Keratinocyte (primary cell): ENCODE data around the gene EPG5. TPM values are rescaled to one million over a fixed set of nuclear protein-coding genes. Genes with fewer than 3 reads are reported as not detected.

Experiments used
- DNase-seq: peaks from one replicate; pipeline ENCODE4 v3.0.0-alpha.2; 2011; ENCODE audit warnings: low read depth, missing footprints, low spot score
- FAIRE-seq: peaks from 2 replicates; lab custom pipeline; 2011; peaks lifted over from hg19 to GRCh38; lab: Jason Lieb, UNC
- H2AFZ ChIP-seq: 2 replicates; pipeline ENCODE4 v1.6.0; 2012; ENCODE audit warnings: low read length, control low read depth, inconsistent platforms; ENCODE audit not compliant: control insufficient read depth
- H3K27ac ChIP-seq: 2 replicates; pipeline ENCODE4 v1.5.1; 2011; ENCODE audit warnings: low read length; ENCODE audit not compliant: control insufficient read depth, insufficient read depth
- H3K27me3 ChIP-seq: 3 replicates; pipeline ENCODE4 v1.6.0; 2011; ENCODE audit warnings: low read length; ENCODE audit not compliant: control insufficient read depth, insufficient read depth; ENCODE audit errors: extremely low read depth
- H3K36me3 ChIP-seq, 2 experiments: 2 replicates in 1 of 2; 3 replicates in 1 of 2; pipeline ENCODE4 v1.5.1; 2011; ENCODE audit warnings: low read length in 2 of 2, mild to moderate bottlenecking in 1 of 2; ENCODE audit not compliant: control insufficient read depth in 2 of 2, insufficient read depth in 2 of 2; ENCODE audit errors: extremely low read depth in 1 of 2
- H3K4me1 ChIP-seq: 3 replicates; pipeline ENCODE4 v1.5.1; 2011; ENCODE audit warnings: low read length; ENCODE audit not compliant: control insufficient read depth, insufficient read depth; ENCODE audit errors: extremely low read depth
- H3K4me2 ChIP-seq: 3 replicates; pipeline ENCODE4 v1.6.0; 2011; ENCODE audit warnings: low read depth, low read length; ENCODE audit not compliant: control insufficient read depth, insufficient read depth; ENCODE audit errors: extremely low read depth
- H3K4me3 ChIP-seq, 3 experiments: fragments of 200-600 bp in 1 of 3; sonication (generic) in 1 of 3; 2 replicates in 2 of 3; 3 replicates in 1 of 3; pipeline ENCODE4 v1.5.1; 2011 to 2016; ENCODE audit warnings: low read length in 3 of 3, mild to moderate bottlenecking in 3 of 3, control low read depth in 2 of 3, inconsistent platforms in 1 of 3, low read depth in 1 of 3, mixed read lengths in 1 of 3, mixed run types in 1 of 3, moderate library complexity in 1 of 3; ENCODE audit not compliant: control insufficient read depth in 2 of 3, insufficient read depth in 2 of 3; ENCODE audit errors: extremely low read depth in 1 of 3
- H3K79me2 ChIP-seq: 2 replicates; pipeline ENCODE4 v1.6.0; 2012; ENCODE audit warnings: low read length; ENCODE audit not compliant: control insufficient read depth, insufficient read depth
- H3K9ac ChIP-seq: 3 replicates; pipeline ENCODE4 v1.6.0; 2011; ENCODE audit warnings: low read length; ENCODE audit not compliant: control insufficient read depth, insufficient read depth; ENCODE audit errors: extremely low read depth
- H3K9me1 ChIP-seq: 3 replicates; pipeline ENCODE4 v1.6.0; 2011; ENCODE audit warnings: low read length; ENCODE audit not compliant: control insufficient read depth, insufficient read depth; ENCODE audit errors: extremely low read depth
- H3K9me3 ChIP-seq: 2 replicates; pipeline ENCODE4 v1.5.1; 2012; ENCODE audit warnings: low read depth, low read length; ENCODE audit not compliant: control insufficient read depth
- H4K20me1 ChIP-seq: 3 replicates; pipeline ENCODE4 v1.6.0; 2011; ENCODE audit warnings: low read length; ENCODE audit not compliant: control insufficient read depth, insufficient read depth; ENCODE audit errors: extremely low read depth
- CTCF ChIP-seq, 3 experiments: IDR thresholded peaks in 1 of 3; conservative IDR thresholded peaks in 1 of 3; optimal IDR thresholded peaks in 1 of 3; 2 replicates in 2 of 3; 3 replicates in 1 of 3; pipeline versions ENCODE3 to v1.5.1; 2011; ENCODE audit warnings: low read length in 3 of 3, mild to moderate bottlenecking in 3 of 3, moderate library complexity in 2 of 3, control low read depth in 1 of 3, inconsistent platforms in 1 of 3; ENCODE audit not compliant: insufficient read depth in 2 of 3; ENCODE audit errors: extremely low read depth in 1 of 3
- EZH2 ChIP-seq: IDR thresholded peaks from one replicate; pipeline ENCODE4 v1.6.1; 2012; ENCODE audit warnings: inconsistent platforms, mild to moderate bottlenecking, low read length, moderate library complexity
- dilution Hi-C: fragments of 300-500 bp; cut with MboI; formaldehyde crosslinking; loops from one replicate; pipeline ENCODE4 v1.7.0; 2020; ENCODE audit warnings: low sequenced_read_pairs; ENCODE audit not compliant: extremely low pct_ligation_motif_present
- polyA plus RNA-seq, 5 experiments: library from polyadenylated mRNA; depleted of rRNA in 3 of 5; stranded (reverse) in 3 of 5; stranded (forward) in 1 of 5; unstranded in 1 of 5; fragments of >200 nt; gene quantifications; 1 replicate in 1 of 5; 2 replicates in 3 of 5; 3 replicates in 1 of 5; pipeline versions ENCODE4 v1.2.1 to v1.2.3, GENCODE V29; 2011 to 2012; ENCODE audit warnings: missing spikeins in 2 of 5, low read depth in 1 of 5, low replicate concordance in 1 of 5

EPG5 gene
- polyA plus RNA-seq, 1 donor (not counting 4 experiments of a cell fraction or from before 2014, with no cell fraction given) = 17.8 TPM

GRCh38 chr18:46002934-46003333, 35.8 kb upstream of the EPG5 start:
- H3K36me3 ChIP-seq = peaks cover 0 to 4% of the 10 kb centered on the region in 2 experiments
- no peak for DNase-seq
- no peak overlapping the region for H3K9ac ChIP-seq
- FAIRE-seq = no peak
- H3K4me2 ChIP-seq = no peak overlapping the region
- H4K20me1 ChIP-seq = no peaks in the 10 kb centered on the region
- H3K9me1 ChIP-seq = no peaks in the 10 kb centered on the region
- no peaks in the 10 kb centered on the region for H3K9me3 ChIP-seq
- no peaks in the 10 kb centered on the region for H3K27me3 ChIP-seq
- H3K27ac ChIP-seq = no peak overlapping the region
- no peak overlapping the region for H2AFZ ChIP-seq
- no peak for TF ChIP-seq CTCF (optimal IDR thresholded peaks at IDR 0.05 in 1 of 3, IDR thresholded peaks at IDR 0.05 in 1 of 3, conservative IDR thresholded peaks at IDR 0.05 in 1 of 3; ENCODE audit: extremely low read depth in 1 of 3, insufficient read depth in 2 of 3, low read length in 3 of 3)
- TF ChIP-seq EZH2 = no peak
- H3K4me3 ChIP-seq = no peak overlapping the region
- H3K4me1 ChIP-seq = no peaks in the 10 kb centered on the region
- no peaks in the 10 kb centered on the region for H3K79me2 ChIP-seq
- dilution Hi-C loops = no loop called here

- dilution Hi-C loops = no loop called here
- Histone ChIP-seq H3K9me1 (no peaks in the 10 kb centered on the region), H2AFZ (no peak overlapping the region), H3K36me3 (peaks cover 0 to 6% of the 10 kb centered on the region in 2 experiments), H3K4me1 (no peaks in the 10 kb centered on the region), H3K27me3 (no peaks in the 10 kb centered on the region), H3K27ac (no peak overlapping the region), H3K9me3 (no peaks in the 10 kb centered on the region), H4K20me1 (no peaks in the 10 kb centered on the region), H3K4me2 (no peak overlapping the region), H3K4me3 (no peak overlapping the region), H3K9ac (no peak overlapping the region), H3K79me2 (no peaks in the 10 kb centered on the region)
- TF ChIP-seq EZH2 (no peak), CTCF (optimal IDR thresholded peaks at IDR 0.05 in 1 of 3, IDR thresholded peaks at IDR 0.05 in 1 of 3, conservative IDR thresholded peaks at IDR 0.05 in 1 of 3; ENCODE audit: extremely low read depth in 1 of 3, insufficient read depth in 2 of 3, low read length in 3 of 3) (no peak)
- FAIRE-seq (no peak), DNase-seq (no peak)
These were observed 34.8 kb upstream of the EPG5 start for GRCh38 chr18:46001892-46002291.
